HTR-8/SVneo (cell line): ENCODE results near the gene TFF2.

ENCODE experiments used
- DNase-seq: peaks from one replicate; pipeline ENCODE4 v3.0.0; 2011; ENCODE audit warnings: low spot score, mixed read lengths; ENCODE audit not compliant: insufficient read length
- FAIRE-seq: peaks from 2 replicates; lab custom pipeline; 2011; peaks lifted over from hg19 to GRCh38; lab: Jason Lieb, UNC

Gene TFF2, protein sequence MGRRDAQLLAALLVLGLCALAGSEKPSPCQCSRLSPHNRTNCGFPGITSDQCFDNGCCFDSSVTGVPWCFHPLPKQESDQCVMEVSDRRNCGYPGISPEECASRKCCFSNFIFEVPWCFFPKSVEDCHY

GRCh38 chr21:42350927-42351426 lies at the start of gene TFF2:
TFF2 (minus strand) TSS chr21:42350994; CDS start chr21:42350957, 37 bp downstream.
- DNase-seq (no peak), FAIRE-seq (no peak)

GRCh38 chr21:42400525-42400924 lies 49.7 kb upstream of the TFF2 start:
- no peak for DNase-seq
- FAIRE-seq: no peak

- no peak for DNase-seq
- no peak for FAIRE-seq
Observed at GRCh38 chr21:42398436-42399028, 47.7 kb upstream of the TFF2 start.

- no peak for DNase-seq
- FAIRE-seq: no peak
Observed at GRCh38 chr21:42397746-42398394, 47.1 kb upstream of the TFF2 start.

GRCh38 chr21:42396799-42397745 lies 46.3 kb upstream of the TFF2 start:
- no peak for DNase-seq
- FAIRE-seq: no peak

GRCh38 chr21:42395905-42396651 lies 45.3 kb upstream of the TFF2 start, which contains the start of gene TMPRSS3:
TMPRSS3 (minus strand) TSS chr21:42396052; CDS start chr21:42395417, 635 bp downstream.
- FAIRE-seq: no peak
- DNase-seq: no peak

- no peak for FAIRE-seq
- no peak for DNase-seq
Observed at GRCh38 chr21:42395302-42395701, 44.5 kb upstream of the TFF2 start.

DNA sequence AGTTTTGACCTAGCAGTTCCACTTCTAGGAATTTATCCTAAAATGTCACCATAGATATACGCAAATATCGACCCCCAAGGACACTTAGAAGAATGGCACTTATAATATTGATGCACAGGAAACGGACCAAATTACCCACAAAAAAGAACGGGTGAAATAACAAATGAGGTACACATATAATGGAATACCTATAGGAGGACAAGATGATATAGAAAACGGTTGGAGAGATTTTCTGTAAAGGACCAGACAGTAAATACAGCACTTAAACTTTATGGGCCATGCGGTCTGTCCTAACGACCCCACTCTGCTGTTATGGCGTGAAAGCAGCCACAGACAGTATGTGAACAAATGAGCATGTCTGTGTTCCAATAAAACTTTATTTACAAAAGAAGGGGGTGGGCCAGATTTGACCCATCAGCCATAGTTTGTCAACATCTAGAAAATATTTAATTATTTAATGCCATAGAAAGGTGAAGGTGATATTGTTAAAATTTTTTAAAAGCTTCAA lies 42.7 kb upstream of the TFF2 start:
- no peak for DNase-seq
- FAIRE-seq: no peak

DNA sequence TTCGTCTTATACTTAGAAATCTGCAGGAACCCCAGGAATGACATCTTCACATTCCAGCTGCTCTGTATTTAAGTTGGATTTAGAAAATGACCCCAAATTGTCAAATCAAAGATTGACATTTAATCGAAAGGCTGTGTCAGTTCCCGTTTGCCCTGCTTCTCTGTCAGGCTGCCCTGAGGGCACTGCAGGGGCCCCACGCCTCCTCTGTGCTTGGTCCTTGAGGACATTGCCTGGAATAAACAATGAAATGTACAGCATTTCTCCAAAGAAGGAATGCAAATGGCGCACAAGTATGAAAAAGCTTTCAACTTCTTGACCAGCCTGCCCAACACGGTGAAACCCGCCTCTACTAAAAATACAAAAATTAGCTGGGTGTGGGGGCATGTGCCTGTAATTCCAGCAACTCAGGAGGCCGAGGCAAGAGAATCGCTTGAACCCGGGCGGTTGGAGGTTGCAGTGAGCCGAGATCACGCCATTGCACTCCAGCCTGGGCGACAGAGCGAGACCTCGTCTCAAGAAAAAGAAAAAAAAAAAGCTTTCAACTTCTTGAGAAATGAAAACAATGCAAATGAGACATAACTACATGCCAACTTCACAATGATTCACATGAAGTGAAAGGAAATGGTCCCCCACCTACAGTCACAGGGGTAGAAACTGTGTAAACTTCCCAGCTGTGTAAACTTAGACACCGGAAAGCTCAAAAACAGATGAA lies 42.1 kb upstream of the TFF2 start:
- FAIRE-seq: no peak
- DNase-seq: no peak

GRCh38 chr21:42391297-42391696 lies 40.5 kb upstream of the TFF2 start:
- no peak for FAIRE-seq
- no peak for DNase-seq

DNA sequence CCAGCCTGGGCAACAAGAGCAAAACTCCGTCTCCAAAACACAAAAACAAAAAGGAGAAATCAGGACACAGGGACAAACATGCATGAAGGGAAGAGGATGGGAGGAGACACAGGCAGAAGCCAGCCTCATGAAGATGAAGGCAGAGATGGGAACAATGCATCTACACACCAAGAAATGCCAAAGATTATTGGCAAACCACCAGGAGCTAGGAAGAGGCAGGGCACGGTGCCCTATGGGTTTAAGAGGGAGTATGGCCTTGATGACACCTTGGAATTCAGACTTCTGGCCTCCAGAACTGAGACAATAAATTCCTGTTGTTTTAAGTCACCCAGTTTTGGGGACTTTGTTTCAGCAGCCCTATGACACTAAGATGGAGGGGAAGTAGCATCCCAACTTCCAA lies 39.9 kb upstream of the TFF2 start:
- FAIRE-seq (no peak), DNase-seq (no peak)

DNA sequence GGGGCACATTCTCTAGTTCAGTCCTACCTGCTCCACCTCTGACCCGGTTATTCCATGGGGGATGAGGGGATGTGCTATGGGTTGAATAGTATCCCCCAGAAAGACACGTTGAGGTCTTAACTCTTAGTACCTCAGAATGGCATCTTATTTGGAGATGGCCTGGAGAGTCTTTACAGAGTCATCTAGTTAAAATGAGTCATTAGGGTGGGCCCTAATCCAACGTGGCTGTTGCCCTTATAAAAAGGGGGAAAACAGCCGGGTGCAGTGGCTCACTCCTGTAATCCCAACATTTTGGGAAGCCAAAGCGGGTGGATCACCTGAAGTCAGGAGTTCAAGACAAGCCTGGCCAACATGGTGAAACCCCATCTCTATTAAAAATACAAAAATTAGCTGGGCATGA lies 39.4 kb upstream of the TFF2 start:
- DNase-seq (no peak), FAIRE-seq (no peak)

- FAIRE-seq (no peak), DNase-seq (no peak)
Observed at GRCh38 chr21:42389449-42389835, 38.6 kb upstream of the TFF2 start.

- DNase-seq (no peak), FAIRE-seq (no peak)
Observed at GRCh38 chr21:42388740-42389448, 38.1 kb upstream of the TFF2 start.

DNA sequence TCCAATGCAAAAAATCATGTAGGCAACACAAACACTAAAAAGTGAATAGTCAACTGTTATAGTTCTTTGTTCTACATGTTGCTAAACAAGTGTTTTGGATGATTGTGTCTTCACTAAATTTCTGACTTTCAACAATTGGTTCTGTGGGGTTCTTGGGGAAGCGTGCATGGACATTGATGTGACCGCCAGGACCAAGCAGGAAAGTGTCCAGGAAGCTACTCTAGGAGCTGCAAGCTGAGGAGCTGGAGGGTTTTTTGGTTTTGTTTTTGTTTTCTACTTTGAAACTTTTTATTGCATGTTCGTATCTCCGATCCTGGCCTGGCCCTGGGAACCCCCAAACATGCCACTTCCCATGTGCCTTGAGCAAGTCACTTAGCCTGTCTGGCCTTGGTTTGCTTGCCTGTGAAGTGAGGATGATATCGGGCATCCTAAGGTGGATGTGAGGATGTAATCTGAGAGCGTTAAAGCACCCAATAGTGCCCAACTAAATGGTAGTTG lies 37.1 kb upstream of the TFF2 start:
- FAIRE-seq (no peak), DNase-seq (no peak)

DNA sequence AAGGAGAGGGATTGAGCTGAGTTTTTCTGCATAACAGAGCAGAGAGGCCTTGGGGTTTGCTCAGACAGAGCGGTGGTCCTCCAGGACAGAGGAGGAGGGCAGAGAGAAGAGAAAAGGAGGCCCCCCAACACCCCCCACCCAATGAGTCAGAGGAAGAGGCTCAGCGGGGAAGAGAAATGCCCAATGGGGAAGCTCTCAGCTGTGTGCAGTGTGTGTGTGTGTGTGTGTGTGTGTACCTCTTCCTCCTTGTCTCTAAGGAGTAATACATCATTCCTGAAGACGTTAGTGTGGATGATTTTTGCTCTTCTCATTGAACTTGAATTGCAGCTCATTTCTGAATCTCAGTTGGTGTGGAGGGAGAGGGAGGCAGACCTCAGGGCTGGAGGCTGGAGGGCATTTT lies 36.4 kb upstream of the TFF2 start:
- DNase-seq: no peak
- FAIRE-seq: no peak

DNA sequence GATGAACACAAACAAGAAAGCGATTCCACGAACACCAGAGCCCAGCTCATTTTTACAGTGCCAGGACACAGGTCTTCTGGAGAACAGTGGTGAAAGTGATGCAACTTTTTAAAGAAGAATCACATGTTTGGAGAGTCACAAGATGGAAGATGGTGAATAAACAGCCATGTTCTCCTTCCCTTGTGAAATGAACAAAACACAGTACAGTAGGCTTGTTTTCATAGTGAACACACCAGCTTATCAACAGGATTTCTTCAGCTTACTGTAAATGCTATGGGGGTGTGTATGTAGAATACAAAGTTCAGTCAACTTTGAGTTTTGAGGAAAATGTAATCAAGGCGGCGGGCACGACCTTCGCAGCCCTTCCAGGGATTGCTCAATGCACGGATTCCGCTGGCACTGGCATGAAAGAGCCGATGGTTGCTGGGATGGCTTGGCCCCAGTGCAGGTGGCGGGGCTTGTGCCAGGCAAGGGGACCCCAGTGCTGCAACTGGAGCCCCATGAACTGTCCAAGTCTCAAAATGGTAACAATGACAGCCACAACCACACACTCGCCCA lies 35.3 kb upstream of the TFF2 start:
- DNase-seq: no peak
- FAIRE-seq: no peak

DNA sequence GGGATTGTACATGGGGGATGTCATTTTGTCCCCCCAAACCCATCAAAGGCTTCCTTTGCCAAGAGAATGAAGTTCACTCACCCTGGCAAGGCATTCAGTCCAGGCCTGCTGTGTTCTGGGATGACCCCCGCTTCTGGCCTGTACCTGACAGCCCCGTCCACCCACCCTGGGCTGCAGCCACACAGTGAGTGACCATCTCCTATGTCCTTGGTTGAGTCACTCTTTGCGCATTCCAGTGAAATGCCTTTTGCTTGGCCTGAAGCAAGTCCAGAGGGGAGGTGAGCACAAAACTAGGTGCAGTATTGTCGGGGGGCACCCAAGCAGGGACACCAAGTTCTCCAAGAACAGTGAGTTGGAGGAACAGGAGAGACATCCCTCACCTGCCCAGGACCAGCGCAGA lies 34.8 kb upstream of the TFF2 start:
- FAIRE-seq: no peak
- DNase-seq: no peak
